Measurements from ENCODE around the gene SGTA.

Gene SGTA

GRCh38 chr19:2785244-2785997 lies 2.3 kb upstream of the SGTA start, which contains the start of gene THOP1:
TSS of gene THOP1 (plus strand) at chr19:2785503. CDS start at chr19:2785663, 160 bp downstream.
- peak within 1 kb of the TSS; percentile 88 for H3K4me3 ChIP-seq (replicated peaks; ENCODE audit: low read depth, low read length)
- TF ChIP-seq CTCF (IDR thresholded peaks at IDR 0.05; ENCODE audit: low read length, missing control alignments) = no peak
- peak; percentile 99 for DNase-seq (ENCODE audit: low read depth)

- TF ChIP-seq CTCF (IDR thresholded peaks at IDR 0.05; ENCODE audit: low read length, missing control alignments) = no peak
- peak overlapping the region; percentile 98 for H3K4me3 ChIP-seq (replicated peaks; ENCODE audit: low read depth, low read length)
- DNase-seq (ENCODE audit: low read depth) = no peak
Observed at GRCh38 chr19:2783781-2784145, 690 bp upstream of the SGTA start.

GRCh38 chr19:2782329-2782935 lies 641 bp downstream of the SGTA start:
- DNase-seq (ENCODE audit: low read depth) = no peak
- TF ChIP-seq CTCF (IDR thresholded peaks at IDR 0.05; ENCODE audit: low read length, missing control alignments) = no peak
- H3K4me3 ChIP-seq (replicated peaks; ENCODE audit: low read depth, low read length) = peak overlapping the region; percentile 98

- no peak overlapping the region for H3K4me3 ChIP-seq (replicated peaks; ENCODE audit: low read depth, low read length)
- TF ChIP-seq CTCF (IDR thresholded peaks at IDR 0.05; ENCODE audit: low read length, missing control alignments) = no peak
- no peak for DNase-seq (ENCODE audit: low read depth)
Observed at GRCh38 chr19:2780284-2780683, 2.8 kb downstream of the SGTA start.

GRCh38 chr19:2779121-2779740 lies 3.8 kb downstream of the SGTA start:
- H3K4me3 ChIP-seq (replicated peaks; ENCODE audit: low read depth, low read length) = no peak overlapping the region
- no peak for DNase-seq (ENCODE audit: low read depth)
- TF ChIP-seq CTCF (IDR thresholded peaks at IDR 0.05; ENCODE audit: low read length, missing control alignments) = no peak

GRCh38 chr19:2777952-2778683 lies 5.0 kb downstream of the SGTA start:
- DNase-seq (ENCODE audit: low read depth) = no peak
- no peak overlapping the region for H3K4me3 ChIP-seq (replicated peaks; ENCODE audit: low read depth, low read length)
- no peak for TF ChIP-seq CTCF (IDR thresholded peaks at IDR 0.05; ENCODE audit: low read length, missing control alignments)

Measured in fibroblast of pulmonary artery (primary cell).